Measurements from ENCODE around the gene P3H2.
A peak's percentile ranks its signal among the peaks of the same experiment; 100 is the strongest.

P3H2 gene

GRCh38 chr3:190064659-190065058 is 56.0 kb downstream of the P3H2 start:
- no peak for DNase-seq (ENCODE audit: extremely low read depth, low read depth)
- TF ChIP-seq, protein P1, sequence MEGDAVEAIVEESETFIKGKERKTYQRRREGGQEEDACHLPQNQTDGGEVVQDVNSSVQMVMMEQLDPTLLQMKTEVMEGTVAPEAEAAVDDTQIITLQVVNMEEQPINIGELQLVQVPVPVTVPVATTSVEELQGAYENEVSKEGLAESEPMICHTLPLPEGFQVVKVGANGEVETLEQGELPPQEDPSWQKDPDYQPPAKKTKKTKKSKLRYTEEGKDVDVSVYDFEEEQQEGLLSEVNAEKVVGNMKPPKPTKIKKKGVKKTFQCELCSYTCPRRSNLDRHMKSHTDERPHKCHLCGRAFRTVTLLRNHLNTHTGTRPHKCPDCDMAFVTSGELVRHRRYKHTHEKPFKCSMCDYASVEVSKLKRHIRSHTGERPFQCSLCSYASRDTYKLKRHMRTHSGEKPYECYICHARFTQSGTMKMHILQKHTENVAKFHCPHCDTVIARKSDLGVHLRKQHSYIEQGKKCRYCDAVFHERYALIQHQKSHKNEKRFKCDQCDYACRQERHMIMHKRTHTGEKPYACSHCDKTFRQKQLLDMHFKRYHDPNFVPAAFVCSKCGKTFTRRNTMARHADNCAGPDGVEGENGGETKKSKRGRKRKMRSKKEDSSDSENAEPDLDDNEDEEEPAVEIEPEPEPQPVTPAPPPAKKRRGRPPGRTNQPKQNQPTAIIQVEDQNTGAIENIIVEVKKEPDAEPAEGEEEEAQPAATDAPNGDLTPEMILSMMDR (IDR thresholded peaks at IDR 0.05; ENCODE audit: low read depth, low read length) = no peak

GRCh38 chr3:190064112-190064511 is 56.6 kb downstream of the P3H2 start:
- TF ChIP-seq, protein P1 (IDR thresholded peaks at IDR 0.05; ENCODE audit: low read depth, low read length) = no peak

DNA sequence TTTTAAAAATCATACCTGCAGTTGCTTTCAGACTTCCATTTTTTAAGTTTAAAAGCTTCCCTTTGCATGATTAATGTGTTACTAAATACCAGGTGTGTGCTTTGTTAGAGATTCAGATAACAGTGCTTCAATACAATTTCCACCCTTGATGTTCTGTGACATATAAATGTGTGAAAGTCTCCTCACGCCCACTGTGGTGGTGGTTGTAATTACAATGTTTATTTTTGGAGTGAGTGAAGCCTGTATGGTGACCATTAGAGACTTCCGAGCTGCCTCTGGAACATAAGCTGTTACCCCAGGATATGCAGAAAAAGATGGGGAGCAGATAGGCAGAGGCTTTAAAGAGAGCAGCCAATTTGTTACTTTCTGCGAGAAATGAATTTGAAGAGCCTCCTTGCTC is 57.2 kb downstream of the P3H2 start:
- DNase-seq (ENCODE audit: extremely low read depth, low read depth) = no peak
- TF ChIP-seq, protein P1 (IDR thresholded peaks at IDR 0.05; ENCODE audit: low read depth, low read length) = no peak

More at GRCh38 chr3:190064112-190064511, 56.6 kb downstream of the P3H2 start:
- DNase-seq (ENCODE audit: extremely low read depth, low read depth) = peak; percentile 67

DNA sequence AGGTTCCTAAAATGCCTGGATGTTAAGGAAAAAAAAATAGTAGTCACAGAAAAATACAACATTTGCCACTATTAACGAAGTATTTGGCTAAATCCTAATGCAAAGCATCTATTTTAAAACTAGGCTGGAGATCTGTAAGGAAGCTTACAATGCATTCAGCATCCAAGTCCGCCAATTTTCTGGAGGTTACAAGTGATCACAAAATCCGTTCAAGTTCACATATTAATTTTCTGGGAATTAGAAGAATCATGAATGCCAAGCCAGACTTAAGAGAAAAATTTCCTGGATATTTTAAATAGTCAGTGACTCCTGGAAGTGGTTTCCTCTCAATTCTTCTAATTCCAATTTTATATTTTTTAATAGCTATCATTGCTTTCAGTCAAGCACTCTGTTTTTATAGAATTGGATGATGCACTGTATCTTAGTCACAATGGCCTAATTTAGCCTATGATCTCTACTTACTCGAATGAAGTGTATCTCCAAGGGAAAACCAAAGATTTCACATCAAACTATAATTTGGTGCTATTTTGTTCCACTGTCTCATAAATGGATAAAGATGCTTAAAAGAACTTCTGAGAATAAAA is 60.4 kb downstream of the P3H2 start:
- DNase-seq (ENCODE audit: extremely low read depth, low read depth) = no peak
- TF ChIP-seq, protein P1 (IDR thresholded peaks at IDR 0.05; ENCODE audit: low read depth, low read length) = no peak

DNA sequence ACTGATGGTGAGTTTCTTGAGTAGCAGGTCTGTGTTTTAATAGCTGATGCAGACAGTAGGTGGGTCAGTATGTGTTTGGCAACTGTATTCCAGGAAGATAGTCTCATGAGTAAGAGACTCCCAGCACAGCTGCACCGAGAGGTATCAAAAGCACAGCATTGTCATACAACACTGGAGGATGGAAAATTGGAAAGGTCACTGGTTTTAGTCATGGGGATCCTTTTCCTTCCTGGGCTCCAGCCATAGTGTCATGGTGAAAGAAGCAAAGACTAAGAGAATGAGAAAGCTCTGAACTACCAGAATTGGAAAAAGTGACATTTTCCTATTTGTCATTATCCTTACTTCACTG is 61.5 kb downstream of the P3H2 start:
- TF ChIP-seq, protein P1 (IDR thresholded peaks at IDR 0.05; ENCODE audit: low read depth, low read length) = no peak
- DNase-seq (ENCODE audit: extremely low read depth, low read depth) = no peak

DNA sequence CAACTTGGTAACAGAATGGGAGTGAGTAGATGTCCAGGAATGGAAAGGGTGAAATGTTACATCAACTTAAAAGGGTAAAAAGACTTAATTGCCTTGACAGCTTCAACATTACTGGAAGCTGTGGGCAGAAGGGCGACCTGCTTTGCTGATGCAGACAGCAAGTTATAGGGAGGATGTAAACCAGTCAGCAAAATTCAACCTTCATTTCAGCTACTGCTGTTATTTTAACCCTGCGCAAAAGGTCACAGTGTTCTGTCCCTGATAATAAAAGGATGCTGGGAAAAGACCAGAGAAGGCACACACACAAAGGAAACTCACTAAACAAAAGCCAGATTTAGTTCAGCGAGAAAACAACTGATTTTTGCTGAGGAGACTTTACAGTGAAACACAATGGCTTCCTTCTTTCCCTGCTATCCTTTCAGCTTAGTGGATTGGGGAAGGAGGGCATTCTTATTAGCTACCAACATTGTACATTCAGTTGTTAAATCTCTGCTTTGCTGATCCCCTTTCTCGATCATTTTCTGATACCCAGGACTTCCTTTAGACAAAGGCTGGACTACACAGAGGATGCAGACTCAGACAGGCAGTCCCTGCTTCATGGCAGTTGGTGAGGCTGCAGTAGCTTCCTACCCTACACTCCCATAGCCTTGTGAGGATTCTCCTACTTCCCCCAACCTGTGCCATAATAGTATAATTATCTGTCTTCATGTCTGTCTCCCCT is 62.0 kb downstream of the P3H2 start:
- no peak for DNase-seq (ENCODE audit: extremely low read depth, low read depth)
- TF ChIP-seq, protein P1 (IDR thresholded peaks at IDR 0.05; ENCODE audit: low read depth, low read length) = no peak

GRCh38 chr3:190056742-190057141 is 64.0 kb downstream of the P3H2 start:
- no peak for DNase-seq (ENCODE audit: extremely low read depth, low read depth)
- TF ChIP-seq, protein P1 (IDR thresholded peaks at IDR 0.05; ENCODE audit: low read depth, low read length) = no peak
